ENCODE data around the gene RITA1. TPM values are rescaled to one million over a fixed set of nuclear protein-coding genes. Genes with fewer than 3 reads are reported as not detected.

RITA1 gene
- total and polyA plus RNA-seq, 4 donors, result 10.6 to 18.1 (median 14.9) TPM

- 94% methylated on average over 4 of the region's 4 CpGs for WGBS
- no peak overlapping the region for H3K27ac ChIP-seq (ENCODE audit: low read depth in 1 of 2, low read length in 2 of 2)
- H3K4me3 ChIP-seq (ENCODE audit: low read depth in 1 of 3, low read length in 3 of 3), result no peak overlapping the region
- no peak for DNase-seq (ENCODE audit: low spot score)
- no peaks in the 10 kb centered on the region for H3K27me3 ChIP-seq (ENCODE audit: control insufficient read depth in 4 of 4, insufficient read depth in 4 of 4, low read length in 3 of 4)
- TF ChIP-seq FOXA2 (IDR thresholded peaks at IDR 0.05) (no peak), JUND (IDR thresholded peaks at IDR 0.05) (no peak), FOXA1 (IDR thresholded peaks at IDR 0.05) (no peak), REST (IDR thresholded peaks at IDR 0.05) (no peak), YY1 (IDR thresholded peaks at IDR 0.05) (no peak), CTCF (IDR thresholded peaks at IDR 0.05; ENCODE audit: low read depth, low read length, missing input control) (no peak), EGR1 (IDR thresholded peaks at IDR 0.05; ENCODE audit: low read depth in 2 of 2) (no peak), MAX (IDR thresholded peaks at IDR 0.05) (no peak), ATF3 (IDR thresholded peaks at IDR 0.05) (no peak), NR2F2 (IDR thresholded peaks at IDR 0.05) (no peak), RAD21 (IDR thresholded peaks at IDR 0.05) (no peak), HNF4G (IDR thresholded peaks at IDR 0.05) (no peak), HNF4A (conservative IDR thresholded peaks at IDR 0.05) (no peak), ZBTB33 (IDR thresholded peaks at IDR 0.05) (no peak), GABPA (IDR thresholded peaks at IDR 0.05 in 1 of 2, conservative IDR thresholded peaks at IDR 0.05 in 1 of 2) (no peak), RXRA (IDR thresholded peaks at IDR 0.05) (no peak), SP1 (IDR thresholded peaks at IDR 0.05) (no peak), TAF1 (conservative IDR thresholded peaks at IDR 0.05) (no peak)
- no peak overlapping the region for H3K9ac ChIP-seq (ENCODE audit: low read depth in 1 of 2, low read length in 2 of 2)
- no peaks in the 10 kb centered on the region for H3K9me3 ChIP-seq (ENCODE audit: control insufficient read depth in 4 of 4, low read length in 3 of 4)
- no peaks in the 10 kb centered on the region for H3K36me3 ChIP-seq (ENCODE audit: control insufficient read depth in 4 of 4, insufficient read depth in 3 of 4, low read depth in 1 of 4, low read length in 3 of 4)
- H3K4me1 ChIP-seq (ENCODE audit: control insufficient read depth in 4 of 4, insufficient read depth in 4 of 4, low read length in 3 of 4), result peaks cover 0 to 2% (median 0%) of the 10 kb centered on the region in 4 donors
These were observed 17.0 kb downstream of the RITA1 start for GRCh38 chr12:113202300-113203075.
